Adrenal gland (tissue), 5 donors: Measurements from ENCODE around the gene USP3.
"Not testable (repeated sequence)": the region's sequence is repeated elsewhere in the genome, so short reads cannot be mapped to it uniquely, and the experiment has no call there.

Experiments used
- CTCF ChIP-seq, 6 experiments: fragments of 450-650 bp in 4 of 6; fragments of 200-600 bp in 2 of 6; sonication (generic) in 1 of 6; IDR thresholded peaks; 1 replicate in 5 of 6; 2 replicates in 1 of 6; pipeline versions ENCODE4 v1.5.1 to v1.8.0; 2016 to 2021; ENCODE audit warnings: antibody characterized with exemption in 6 of 6, mild to moderate bottlenecking in 2 of 6, moderate library complexity in 1 of 6
- POLR2A ChIP-seq, 2 donors: fragments of 450-650 bp; IDR thresholded peaks; one replicate each; pipeline ENCODE4 v1.6.1; 2017; ENCODE audit warnings: antibody characterized with exemption in 2 of 2, mild to moderate bottlenecking in 2 of 2, moderate library complexity in 1 of 2
- donor health status: DM: no; HTN: no; CAD: no.

DNA sequence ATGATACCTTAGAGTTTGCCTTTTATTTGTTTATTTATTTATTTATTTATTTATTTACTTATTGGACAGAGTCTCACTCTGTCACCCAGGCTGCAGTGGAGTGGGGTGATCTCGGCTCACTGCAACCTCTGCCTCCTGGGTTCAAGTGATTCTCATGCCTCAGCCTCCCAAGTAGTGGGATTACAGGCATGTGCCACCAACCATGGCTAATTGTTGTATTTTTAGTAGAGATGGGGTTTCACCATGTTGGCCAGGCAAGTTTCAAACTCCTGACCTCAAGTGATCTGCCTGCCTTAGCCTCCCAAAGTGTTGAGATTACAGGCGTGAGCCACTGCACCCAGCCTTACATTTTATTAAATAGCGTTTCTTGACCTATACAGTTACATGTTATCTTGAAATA, 30.5 kb downstream of the USP3 start:
- not testable (repeated sequence) for TF ChIP-seq POLR2A, CTCF (IDR thresholded peaks at IDR 0.05)
